Brain microvascular endothelial cell (primary cell): ENCODE measurements around the gene GCLC.

ENCODE experiments used
- DNase-seq: peaks from one replicate; pipeline ENCODE4 v3.0.0-alpha.2; 2020
- H3K27ac ChIP-seq: fragments of 250-450 bp; sonication (Bioruptor Pico); 2 replicates; pipeline ENCODE4 v1.5.1; 2020; ENCODE audit warnings: mild to moderate bottlenecking, moderate library complexity
- H3K27me3 ChIP-seq: fragments of 250-450 bp; sonication (Bioruptor Pico); replicated peaks from 2 replicates; pipeline ENCODE4 v1.5.1; 2020; ENCODE audit warnings: mild to moderate bottlenecking
- H3K36me3 ChIP-seq: fragments of 250-450 bp; sonication (Bioruptor Pico); replicated peaks from 2 replicates; pipeline ENCODE4 v1.5.1; 2020; ENCODE audit warnings: mild to moderate bottlenecking
- H3K4me3 ChIP-seq: 2 replicates; pipeline ENCODE4 v1.5.1; 2011; ENCODE audit warnings: low read depth, mild to moderate bottlenecking, control low read depth, low read length, moderate library complexity
- in situ Hi-C: cut with HindIII; loops from 2 replicates; pipeline ENCODE4 v1.10.0; 2017; ENCODE audit warnings: low sequenced_read_pairs, low pct_ligation_motif_present
- TF ChIP-seq, protein P1 (sequence below): IDR thresholded peaks from 2 replicates; pipeline ENCODE4 v1.5.1; 2011; ENCODE audit warnings: low read depth, mild to moderate bottlenecking, moderate library complexity, low read length, control low read depth, inconsistent platforms; ENCODE audit errors: missing control alignments

Gene GCLC

DNA sequence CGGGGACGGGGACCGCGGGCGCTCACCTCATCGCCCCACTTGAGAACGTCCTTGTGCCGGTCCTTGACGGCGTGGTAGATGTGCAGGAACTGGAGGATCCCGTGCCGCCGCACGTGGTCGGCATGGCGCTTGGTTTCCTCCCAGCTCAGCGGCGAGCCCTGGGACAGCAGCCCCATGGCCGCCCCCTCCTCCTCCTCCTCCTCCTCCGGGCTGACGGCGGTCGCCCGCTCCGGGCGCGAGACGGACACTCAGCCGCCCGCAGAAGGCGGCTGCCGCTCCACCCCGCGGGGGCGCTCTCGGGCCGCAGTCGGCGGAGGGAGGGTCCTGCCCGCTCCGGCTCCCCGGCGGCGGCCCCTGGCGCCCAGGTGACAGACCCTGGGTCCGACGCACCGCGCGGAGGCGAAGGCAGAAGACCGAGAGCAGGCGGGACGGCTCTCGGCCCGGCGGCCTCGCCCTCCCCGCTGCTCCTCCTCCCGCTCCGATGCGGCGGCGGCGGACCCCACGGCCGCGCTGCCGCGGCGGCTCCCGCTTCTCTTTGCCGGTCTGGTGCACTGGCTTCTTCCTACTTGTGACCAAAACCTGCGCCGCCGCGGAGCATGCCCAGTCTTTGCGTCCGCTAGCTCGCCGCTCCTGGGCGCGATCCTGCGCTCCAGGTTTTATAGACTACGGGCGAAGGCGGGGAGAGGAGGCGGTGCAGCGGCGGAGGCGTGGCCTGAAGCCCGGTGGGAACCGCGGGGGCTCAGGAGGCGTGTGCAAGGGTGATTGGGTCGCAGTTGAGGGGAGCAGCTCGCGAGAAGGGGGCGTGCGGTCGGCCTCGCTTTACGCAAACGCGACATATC is at the start of gene GCLC:
TSS of gene GCLC (minus strand) at position 632 of the 839 bp plus-strand sequence. CDS start at position 176, 456 bp downstream.
- Histone ChIP-seq H3K4me3 (peak within 1 kb of the TSS; percentile 90), H3K27me3 (no peaks in the 10 kb centered on the region), H3K27ac (peak within 1 kb of the TSS; percentile 75), H3K36me3 (no peaks in the 10 kb centered on the region)
- in situ Hi-C loops = no loop called here
- TF ChIP-seq, protein P1, sequence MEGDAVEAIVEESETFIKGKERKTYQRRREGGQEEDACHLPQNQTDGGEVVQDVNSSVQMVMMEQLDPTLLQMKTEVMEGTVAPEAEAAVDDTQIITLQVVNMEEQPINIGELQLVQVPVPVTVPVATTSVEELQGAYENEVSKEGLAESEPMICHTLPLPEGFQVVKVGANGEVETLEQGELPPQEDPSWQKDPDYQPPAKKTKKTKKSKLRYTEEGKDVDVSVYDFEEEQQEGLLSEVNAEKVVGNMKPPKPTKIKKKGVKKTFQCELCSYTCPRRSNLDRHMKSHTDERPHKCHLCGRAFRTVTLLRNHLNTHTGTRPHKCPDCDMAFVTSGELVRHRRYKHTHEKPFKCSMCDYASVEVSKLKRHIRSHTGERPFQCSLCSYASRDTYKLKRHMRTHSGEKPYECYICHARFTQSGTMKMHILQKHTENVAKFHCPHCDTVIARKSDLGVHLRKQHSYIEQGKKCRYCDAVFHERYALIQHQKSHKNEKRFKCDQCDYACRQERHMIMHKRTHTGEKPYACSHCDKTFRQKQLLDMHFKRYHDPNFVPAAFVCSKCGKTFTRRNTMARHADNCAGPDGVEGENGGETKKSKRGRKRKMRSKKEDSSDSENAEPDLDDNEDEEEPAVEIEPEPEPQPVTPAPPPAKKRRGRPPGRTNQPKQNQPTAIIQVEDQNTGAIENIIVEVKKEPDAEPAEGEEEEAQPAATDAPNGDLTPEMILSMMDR = peak; percentile 43
- peak; percentile 94 for DNase-seq

DNA sequence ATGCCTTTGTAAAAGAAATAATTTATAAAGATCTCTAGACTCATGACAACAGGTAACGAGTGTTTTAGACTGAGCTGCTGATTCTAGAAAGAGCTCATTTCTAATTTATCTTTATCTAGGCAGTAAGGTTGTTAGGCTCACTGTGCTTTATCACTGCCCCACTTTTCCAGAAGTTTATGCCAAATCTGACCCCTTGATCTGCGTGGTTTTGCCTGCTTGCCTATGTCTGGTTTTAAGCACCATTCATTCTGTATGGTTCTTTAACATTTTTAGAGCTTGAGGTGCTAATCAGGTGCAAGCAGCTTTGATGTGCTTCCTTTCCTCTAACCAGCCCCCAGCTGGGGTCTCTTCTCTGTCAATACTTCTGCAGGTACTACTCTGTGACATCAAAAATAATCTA is 49.7 kb upstream of the GCLC start:
- H3K27me3 ChIP-seq = no peaks in the 10 kb centered on the region
- in situ Hi-C loops = no loop called here
- no peak overlapping the region for H3K27ac ChIP-seq
- TF ChIP-seq, protein P1 = no peak
- H3K36me3 ChIP-seq = no peaks in the 10 kb centered on the region
- DNase-seq = no peak
- no peak overlapping the region for H3K4me3 ChIP-seq

DNA sequence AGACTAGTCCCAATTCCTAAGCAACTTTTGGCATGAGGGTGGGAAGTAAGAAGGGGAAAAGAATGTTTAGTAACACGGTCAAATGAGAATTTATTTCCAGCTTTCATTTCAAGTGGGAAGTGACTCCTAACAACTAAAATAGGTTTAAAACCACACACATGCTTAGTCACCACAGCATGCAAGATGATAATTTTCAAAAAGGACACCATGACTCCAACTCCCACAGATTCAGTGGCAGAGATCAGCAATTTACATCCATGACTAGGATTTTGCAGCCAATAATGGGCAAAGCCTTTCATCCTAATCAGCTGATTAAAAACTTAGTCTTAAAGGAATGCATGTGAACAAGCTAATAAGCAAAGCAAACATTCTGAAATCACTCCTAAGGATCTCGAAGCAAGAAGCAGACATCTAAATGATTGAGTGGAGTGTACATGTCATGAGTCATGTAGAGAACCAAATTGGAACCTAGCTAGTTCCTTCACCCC is 48.1 kb upstream of the GCLC start:
- TF ChIP-seq, protein P1 = no peak
- H3K27ac ChIP-seq = no peak overlapping the region
- in situ Hi-C loops = no loop called here
- H3K36me3 ChIP-seq = no peaks in the 10 kb centered on the region
- peak; percentile 13 for DNase-seq
- no peak overlapping the region for H3K4me3 ChIP-seq
- no peaks in the 10 kb centered on the region for H3K27me3 ChIP-seq

DNA sequence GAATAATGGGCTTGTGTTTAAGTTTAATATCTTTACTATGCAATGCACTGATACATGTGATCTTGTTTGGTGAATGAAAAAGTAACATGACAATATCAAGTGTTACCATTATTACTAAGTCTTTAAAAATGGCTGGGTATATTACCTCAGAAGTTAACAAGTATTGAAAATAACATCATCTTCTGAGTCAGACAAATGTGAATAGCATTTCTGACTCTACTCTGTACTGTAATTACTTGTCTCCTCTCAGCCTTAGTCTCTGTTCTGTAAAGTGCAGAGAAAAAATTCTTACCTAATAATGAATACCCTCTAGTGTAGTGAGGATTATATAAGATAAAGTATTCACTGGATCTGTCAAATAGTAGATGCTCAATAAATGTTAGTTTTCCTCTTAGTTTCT is 47.0 kb upstream of the GCLC start:
- in situ Hi-C loops = no loop called here
- Histone ChIP-seq H3K4me3 (no peak overlapping the region), H3K27ac (no peak overlapping the region), H3K36me3 (no peaks in the 10 kb centered on the region), H3K27me3 (no peaks in the 10 kb centered on the region)
- TF ChIP-seq, protein P1 = no peak
- DNase-seq = no peak

DNA sequence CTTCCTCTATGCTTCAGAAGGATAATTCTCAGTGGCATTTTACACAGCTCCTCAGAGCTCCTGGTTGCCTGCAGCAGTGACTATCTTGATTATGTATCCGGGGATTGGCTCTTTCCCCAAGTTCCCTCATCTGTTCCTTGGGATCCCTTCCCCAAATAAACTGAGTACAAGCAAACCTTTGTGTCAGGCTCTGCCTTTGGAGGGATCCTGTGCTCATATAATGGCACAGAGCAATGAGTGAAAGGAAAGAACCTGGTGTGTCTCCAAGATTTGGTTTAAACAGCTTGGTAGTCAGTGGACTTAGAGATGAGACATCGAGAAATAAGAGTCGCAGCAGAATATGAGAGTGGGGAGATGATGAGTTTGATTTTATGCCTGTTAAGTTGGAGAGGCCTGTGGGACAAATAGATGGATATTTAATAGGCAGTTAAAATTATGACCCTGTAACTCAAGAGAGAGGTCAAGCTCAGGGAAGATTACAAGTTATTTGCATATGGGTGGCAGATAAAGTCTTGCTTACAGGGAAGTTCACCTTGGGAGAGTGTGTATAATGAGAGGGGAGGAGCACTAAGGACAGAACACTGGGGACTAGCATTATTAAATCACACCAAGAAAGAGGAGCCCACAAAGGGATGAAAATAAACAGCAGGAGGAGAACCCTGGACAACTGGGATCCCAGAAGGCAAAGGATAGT is 44.1 kb upstream of the GCLC start:
- in situ Hi-C loops = no loop called here
- H3K27me3 ChIP-seq = no peaks in the 10 kb centered on the region
- no peak overlapping the region for H3K27ac ChIP-seq
- no peak for DNase-seq
- TF ChIP-seq, protein P1 = no peak
- H3K4me3 ChIP-seq = no peak overlapping the region
- H3K36me3 ChIP-seq = no peaks in the 10 kb centered on the region
